GM23338 (cell line): ENCODE data around the gene CD6. TPM values are rescaled to one million over a fixed set of nuclear protein-coding genes. Genes with fewer than 3 reads are reported as not detected.

ENCODE experiments used
- ATAC-seq: fragments of 200-7000 bp; cut with Tn5 transposase; 3 replicates; pipeline ENCODE4 v1.9.1; 2020
- DNase-seq: peaks from one replicate; pipeline ENCODE4 v3.0.0-alpha.2; 2015; ENCODE audit warnings: low spot score
- H2AFZ ChIP-seq: fragments of 200-600 bp; sonication (generic); 2 replicates; pipeline ENCODE4 v1.8.0; 2016; ENCODE audit warnings: antibody characterized with exemption, mild to moderate bottlenecking, moderate library complexity
- H3F3A ChIP-seq: fragments of 200-600 bp; sonication (generic); replicated peaks from 2 replicates; pipeline ENCODE4 v1.8.0; 2017; ENCODE audit warnings: antibody characterized with exemption, mixed run types, low read depth
- H3K27ac ChIP-seq: fragments of 200-600 bp; sonication (generic); 2 replicates; pipeline ENCODE4 v1.6.1; 2016; ENCODE audit warnings: low read depth
- H3K27me3 ChIP-seq: fragments of 200-600 bp; sonication (generic); 2 replicates; pipeline ENCODE4 v1.8.0; 2016; ENCODE audit warnings: mild to moderate bottlenecking, mixed run types, moderate library complexity; ENCODE audit not compliant: insufficient read depth
- H3K36me3 ChIP-seq: fragments of 200-600 bp; sonication (generic); 2 replicates; pipeline ENCODE4 v1.8.0; 2016; ENCODE audit warnings: mild to moderate bottlenecking; ENCODE audit not compliant: insufficient read depth
- H3K4me1 ChIP-seq: fragments of 200-600 bp; sonication (generic); 2 replicates; pipeline ENCODE4 v1.8.0; 2016; ENCODE audit warnings: mild to moderate bottlenecking, moderate library complexity; ENCODE audit not compliant: insufficient read depth
- H3K4me2 ChIP-seq: fragments of 200-600 bp; sonication (generic); 2 replicates; pipeline ENCODE4 v1.7.1; 2017; ENCODE audit warnings: mixed run types
- H3K4me3 ChIP-seq: fragments of 200-600 bp; sonication (generic); 2 replicates; pipeline ENCODE4 v1.6.1; 2016; ENCODE audit warnings: mixed run types
- H3K79me2 ChIP-seq: fragments of 200-600 bp; sonication (generic); replicated peaks from 2 replicates; pipeline ENCODE4 v1.8.0; 2017; ENCODE audit warnings: mild to moderate bottlenecking; ENCODE audit not compliant: insufficient read depth
- H3K9me2 ChIP-seq: fragments of 200-600 bp; sonication (generic); 2 replicates; pipeline ENCODE4 v1.8.0; 2017; ENCODE audit not compliant: insufficient read depth
- H4K20me1 ChIP-seq: fragments of 200-600 bp; sonication (generic); replicated peaks from 2 replicates; pipeline ENCODE4 v1.8.0; 2017; ENCODE audit warnings: mild to moderate bottlenecking; ENCODE audit not compliant: insufficient read depth
- H3K27ac Mint-ChIP-seq: 2 replicates; pipeline ENCODE4 v1.8.0; 2020; ENCODE audit warnings: inconsistent platforms, mild to moderate bottlenecking, moderate library complexity, mixed read lengths
- H3K27me3 Mint-ChIP-seq: 3 replicates; pipeline ENCODE4 v1.8.0; 2022; ENCODE audit warnings: low read depth, mild to moderate bottlenecking, moderate library complexity, mixed read lengths, inconsistent platforms; ENCODE audit not compliant: insufficient read depth, poor library complexity
- H3K36me3 Mint-ChIP-seq: 3 replicates; pipeline ENCODE4 v1.8.0; 2021; ENCODE audit warnings: low read depth, mild to moderate bottlenecking, inconsistent platforms, moderate library complexity, mixed read lengths
- H3K4me1 Mint-ChIP-seq: 3 replicates; pipeline ENCODE4 v1.8.0; 2020; ENCODE audit warnings: mild to moderate bottlenecking, inconsistent platforms, mixed read lengths
- H3K4me3 Mint-ChIP-seq: 3 replicates; pipeline ENCODE4 v1.8.0; 2021; ENCODE audit warnings: moderate library complexity, mild to moderate bottlenecking, inconsistent platforms, mixed read lengths
- H3K9me3 Mint-ChIP-seq: 3 replicates; pipeline ENCODE4 v1.8.0; 2020; ENCODE audit warnings: moderate library complexity, mild to moderate bottlenecking, inconsistent platforms, mixed read lengths
- CREB1 ChIP-seq: fragments of 250-450 bp; sonication (Bioruptor Pico); IDR thresholded peaks from 2 replicates; pipeline ENCODE4 v1.5.0; 2020; ENCODE audit warnings: low read depth, mild to moderate bottlenecking, moderate library complexity
- EZH2 ChIP-seq: fragments of 200-600 bp; sonication (generic); IDR thresholded peaks from one replicate; pipeline ENCODE4 v1.8.0; 2017; ENCODE audit warnings: antibody characterized with exemption, mild to moderate bottlenecking, low read depth; ENCODE audit not compliant: unreplicated experiment
- EZH2phosphoT487 ChIP-seq: fragments of 200-600 bp; sonication (generic); IDR thresholded peaks from one replicate; pipeline ENCODE4 v1.8.1; 2018; ENCODE audit warnings: antibody characterized with exemption; ENCODE audit not compliant: unreplicated experiment
- JUNB ChIP-seq: IDR thresholded peaks from one replicate; pipeline ENCODE4 v1.6.1; 2016; ENCODE audit warnings: antibody characterized with exemption; ENCODE audit not compliant: unreplicated experiment
- NANOG ChIP-seq: IDR thresholded peaks from 2 replicates; pipeline ENCODE4 v1.6.1; 2016; ENCODE audit warnings: antibody characterized with exemption, borderline replicate concordance
- POLR2AphosphoS5 ChIP-seq: IDR thresholded peaks from 2 replicates; pipeline ENCODE4 v1.6.1; 2016; ENCODE audit warnings: antibody characterized with exemption, low read depth
- STAT1 ChIP-seq: IDR thresholded peaks from one replicate; pipeline ENCODE4 v1.6.1; 2016; ENCODE audit warnings: antibody characterized with exemption; ENCODE audit not compliant: unreplicated experiment
- ZNF114 ChIP-seq: fragments of 250-450 bp; sonication (Bioruptor Pico); IDR thresholded peaks from 2 replicates; pipeline ENCODE4 v1.5.0; 2020; ENCODE audit warnings: mild to moderate bottlenecking, moderate library complexity
- ZNF331 ChIP-seq: fragments of 250-450 bp; sonication (Bioruptor Pico); IDR thresholded peaks from 2 replicates; pipeline ENCODE4 v1.5.0; 2020; ENCODE audit warnings: low read depth, mild to moderate bottlenecking, moderate library complexity
- polyA plus RNA-seq: library from polyadenylated mRNA; unstranded; fragments of >200 nt; fragmentation: Nextera tagmentation; extraction: Ambion mirVana; gene quantifications from 2 replicates; pipeline ENCODE4 v1.2.1, GENCODE V29; 2016
- total RNA-seq: library from RNA; depleted of rRNA; stranded (reverse); fragments of >200 nt; shearing (Covaris generic); gene quantifications from 2 replicates; pipeline ENCODE4 v1.2.3, GENCODE V29; 2014
- TF ChIP-seq, protein P1 (sequence below): IDR thresholded peaks from one replicate; pipeline ENCODE4 v1.6.1; 2018; ENCODE audit warnings: antibody characterized with exemption; ENCODE audit not compliant: unreplicated experiment
- TF ChIP-seq, protein P2 (sequence below): IDR thresholded peaks from 2 replicates; pipeline ENCODE4 v1.6.1; 2016; ENCODE audit warnings: antibody characterized with exemption
- TF ChIP-seq, protein P3 (sequence below), 2 experiments: fragments of 200-600 bp in 1 of 2; sonication (generic) in 1 of 2; conservative IDR thresholded peaks; 2 replicates each; pipeline versions ENCODE4 v1.5.1 to v1.6.1; 2016 to 2017; ENCODE audit warnings: antibody characterized with exemption in 2 of 2, low read depth in 2 of 2, mild to moderate bottlenecking in 2 of 2, moderate library complexity in 1 of 2
- TF ChIP-seq, protein P4 (sequence below): fragments of 250-450 bp; sonication (Bioruptor Pico); IDR thresholded peaks from 2 replicates; pipeline ENCODE4 v1.5.0; 2020; ENCODE audit warnings: mild to moderate bottlenecking, moderate library complexity

Gene CD6
- total and polyA plus RNA-seq, 2 experiments from 2014 or later = 0.49 TPM; not detected in 1

DNA sequence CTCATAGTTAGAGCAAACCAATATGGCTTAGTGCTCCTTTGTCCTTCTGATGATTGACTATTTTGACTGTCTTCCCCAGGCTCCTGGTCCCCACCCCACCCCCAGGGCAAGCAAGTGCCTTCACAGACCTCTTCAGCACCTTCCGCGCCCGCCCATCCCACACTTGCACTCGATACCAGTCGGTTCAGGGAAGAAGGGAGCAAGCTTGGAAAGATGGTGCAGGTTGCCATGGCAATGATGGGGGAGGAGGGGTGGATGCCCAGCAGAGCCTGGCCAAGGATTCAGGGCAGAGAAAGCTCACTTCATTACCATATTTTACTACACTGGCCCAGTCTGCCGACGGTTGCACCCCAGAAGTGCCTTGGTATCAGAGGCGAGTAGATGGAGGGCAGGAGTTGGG lies 45.0 kb upstream of the CD6 start:
- H3K4me1 ChIP-seq = peaks cover 6% of the 10 kb centered on the region
- 0 out of 2 replicates have a peak, but pooled peaks cover 6% of the 10 kb centered on the region for H3K36me3 ChIP-seq
- H4K20me1 ChIP-seq = peaks cover 11% of the 10 kb centered on the region; the same call in 1 of the 2 replicates
- no peak overlapping the region for H3K4me3 ChIP-seq
- no peak overlapping the region for H3K4me2 ChIP-seq
- DNase-seq (no peak), ATAC-seq (no peak)
- Mint-ChIP-seq H3K9me3 (no peaks in the 10 kb centered on the region; the same call in 2 of the 3 replicates), H3K4me1 (peaks cover 20% of the 10 kb centered on the region), H3K4me3 (no peak overlapping the region), H3K36me3 (peaks cover 52% of the 10 kb centered on the region), H3K27ac (no peak overlapping the region), H3K27me3 (peaks cover 6% of the 10 kb centered on the region)
- H3K79me2 ChIP-seq = no peaks in the 10 kb centered on the region
- H2AFZ ChIP-seq = no peak overlapping the region
- TF ChIP-seq STAT1 (no peak), CREB1 (CRISPR knock-in tag) (no peak), POLR2AphosphoS5 (no peak), ZNF331 (no peak), NANOG (no peak), EZH2phosphoT487 (no peak), EZH2 (no peak), JUNB (no peak), ZNF114 (CRISPR knock-in tag) (no peak)
- TF ChIP-seq, protein P1, sequence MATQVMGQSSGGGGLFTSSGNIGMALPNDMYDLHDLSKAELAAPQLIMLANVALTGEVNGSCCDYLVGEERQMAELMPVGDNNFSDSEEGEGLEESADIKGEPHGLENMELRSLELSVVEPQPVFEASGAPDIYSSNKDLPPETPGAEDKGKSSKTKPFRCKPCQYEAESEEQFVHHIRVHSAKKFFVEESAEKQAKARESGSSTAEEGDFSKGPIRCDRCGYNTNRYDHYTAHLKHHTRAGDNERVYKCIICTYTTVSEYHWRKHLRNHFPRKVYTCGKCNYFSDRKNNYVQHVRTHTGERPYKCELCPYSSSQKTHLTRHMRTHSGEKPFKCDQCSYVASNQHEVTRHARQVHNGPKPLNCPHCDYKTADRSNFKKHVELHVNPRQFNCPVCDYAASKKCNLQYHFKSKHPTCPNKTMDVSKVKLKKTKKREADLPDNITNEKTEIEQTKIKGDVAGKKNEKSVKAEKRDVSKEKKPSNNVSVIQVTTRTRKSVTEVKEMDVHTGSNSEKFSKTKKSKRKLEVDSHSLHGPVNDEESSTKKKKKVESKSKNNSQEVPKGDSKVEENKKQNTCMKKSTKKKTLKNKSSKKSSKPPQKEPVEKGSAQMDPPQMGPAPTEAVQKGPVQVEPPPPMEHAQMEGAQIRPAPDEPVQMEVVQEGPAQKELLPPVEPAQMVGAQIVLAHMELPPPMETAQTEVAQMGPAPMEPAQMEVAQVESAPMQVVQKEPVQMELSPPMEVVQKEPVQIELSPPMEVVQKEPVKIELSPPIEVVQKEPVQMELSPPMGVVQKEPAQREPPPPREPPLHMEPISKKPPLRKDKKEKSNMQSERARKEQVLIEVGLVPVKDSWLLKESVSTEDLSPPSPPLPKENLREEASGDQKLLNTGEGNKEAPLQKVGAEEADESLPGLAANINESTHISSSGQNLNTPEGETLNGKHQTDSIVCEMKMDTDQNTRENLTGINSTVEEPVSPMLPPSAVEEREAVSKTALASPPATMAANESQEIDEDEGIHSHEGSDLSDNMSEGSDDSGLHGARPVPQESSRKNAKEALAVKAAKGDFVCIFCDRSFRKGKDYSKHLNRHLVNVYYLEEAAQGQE = no peak
- TF ChIP-seq, protein P2, sequence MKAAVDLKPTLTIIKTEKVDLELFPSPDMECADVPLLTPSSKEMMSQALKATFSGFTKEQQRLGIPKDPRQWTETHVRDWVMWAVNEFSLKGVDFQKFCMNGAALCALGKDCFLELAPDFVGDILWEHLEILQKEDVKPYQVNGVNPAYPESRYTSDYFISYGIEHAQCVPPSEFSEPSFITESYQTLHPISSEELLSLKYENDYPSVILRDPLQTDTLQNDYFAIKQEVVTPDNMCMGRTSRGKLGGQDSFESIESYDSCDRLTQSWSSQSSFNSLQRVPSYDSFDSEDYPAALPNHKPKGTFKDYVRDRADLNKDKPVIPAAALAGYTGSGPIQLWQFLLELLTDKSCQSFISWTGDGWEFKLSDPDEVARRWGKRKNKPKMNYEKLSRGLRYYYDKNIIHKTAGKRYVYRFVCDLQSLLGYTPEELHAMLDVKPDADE = no peak
- TF ChIP-seq, protein P3, sequence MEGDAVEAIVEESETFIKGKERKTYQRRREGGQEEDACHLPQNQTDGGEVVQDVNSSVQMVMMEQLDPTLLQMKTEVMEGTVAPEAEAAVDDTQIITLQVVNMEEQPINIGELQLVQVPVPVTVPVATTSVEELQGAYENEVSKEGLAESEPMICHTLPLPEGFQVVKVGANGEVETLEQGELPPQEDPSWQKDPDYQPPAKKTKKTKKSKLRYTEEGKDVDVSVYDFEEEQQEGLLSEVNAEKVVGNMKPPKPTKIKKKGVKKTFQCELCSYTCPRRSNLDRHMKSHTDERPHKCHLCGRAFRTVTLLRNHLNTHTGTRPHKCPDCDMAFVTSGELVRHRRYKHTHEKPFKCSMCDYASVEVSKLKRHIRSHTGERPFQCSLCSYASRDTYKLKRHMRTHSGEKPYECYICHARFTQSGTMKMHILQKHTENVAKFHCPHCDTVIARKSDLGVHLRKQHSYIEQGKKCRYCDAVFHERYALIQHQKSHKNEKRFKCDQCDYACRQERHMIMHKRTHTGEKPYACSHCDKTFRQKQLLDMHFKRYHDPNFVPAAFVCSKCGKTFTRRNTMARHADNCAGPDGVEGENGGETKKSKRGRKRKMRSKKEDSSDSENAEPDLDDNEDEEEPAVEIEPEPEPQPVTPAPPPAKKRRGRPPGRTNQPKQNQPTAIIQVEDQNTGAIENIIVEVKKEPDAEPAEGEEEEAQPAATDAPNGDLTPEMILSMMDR (conservative IDR thresholded peaks at IDR 0.05; ENCODE audit: low read depth in 2 of 2) = no peak
- TF ChIP-seq, protein P4, sequence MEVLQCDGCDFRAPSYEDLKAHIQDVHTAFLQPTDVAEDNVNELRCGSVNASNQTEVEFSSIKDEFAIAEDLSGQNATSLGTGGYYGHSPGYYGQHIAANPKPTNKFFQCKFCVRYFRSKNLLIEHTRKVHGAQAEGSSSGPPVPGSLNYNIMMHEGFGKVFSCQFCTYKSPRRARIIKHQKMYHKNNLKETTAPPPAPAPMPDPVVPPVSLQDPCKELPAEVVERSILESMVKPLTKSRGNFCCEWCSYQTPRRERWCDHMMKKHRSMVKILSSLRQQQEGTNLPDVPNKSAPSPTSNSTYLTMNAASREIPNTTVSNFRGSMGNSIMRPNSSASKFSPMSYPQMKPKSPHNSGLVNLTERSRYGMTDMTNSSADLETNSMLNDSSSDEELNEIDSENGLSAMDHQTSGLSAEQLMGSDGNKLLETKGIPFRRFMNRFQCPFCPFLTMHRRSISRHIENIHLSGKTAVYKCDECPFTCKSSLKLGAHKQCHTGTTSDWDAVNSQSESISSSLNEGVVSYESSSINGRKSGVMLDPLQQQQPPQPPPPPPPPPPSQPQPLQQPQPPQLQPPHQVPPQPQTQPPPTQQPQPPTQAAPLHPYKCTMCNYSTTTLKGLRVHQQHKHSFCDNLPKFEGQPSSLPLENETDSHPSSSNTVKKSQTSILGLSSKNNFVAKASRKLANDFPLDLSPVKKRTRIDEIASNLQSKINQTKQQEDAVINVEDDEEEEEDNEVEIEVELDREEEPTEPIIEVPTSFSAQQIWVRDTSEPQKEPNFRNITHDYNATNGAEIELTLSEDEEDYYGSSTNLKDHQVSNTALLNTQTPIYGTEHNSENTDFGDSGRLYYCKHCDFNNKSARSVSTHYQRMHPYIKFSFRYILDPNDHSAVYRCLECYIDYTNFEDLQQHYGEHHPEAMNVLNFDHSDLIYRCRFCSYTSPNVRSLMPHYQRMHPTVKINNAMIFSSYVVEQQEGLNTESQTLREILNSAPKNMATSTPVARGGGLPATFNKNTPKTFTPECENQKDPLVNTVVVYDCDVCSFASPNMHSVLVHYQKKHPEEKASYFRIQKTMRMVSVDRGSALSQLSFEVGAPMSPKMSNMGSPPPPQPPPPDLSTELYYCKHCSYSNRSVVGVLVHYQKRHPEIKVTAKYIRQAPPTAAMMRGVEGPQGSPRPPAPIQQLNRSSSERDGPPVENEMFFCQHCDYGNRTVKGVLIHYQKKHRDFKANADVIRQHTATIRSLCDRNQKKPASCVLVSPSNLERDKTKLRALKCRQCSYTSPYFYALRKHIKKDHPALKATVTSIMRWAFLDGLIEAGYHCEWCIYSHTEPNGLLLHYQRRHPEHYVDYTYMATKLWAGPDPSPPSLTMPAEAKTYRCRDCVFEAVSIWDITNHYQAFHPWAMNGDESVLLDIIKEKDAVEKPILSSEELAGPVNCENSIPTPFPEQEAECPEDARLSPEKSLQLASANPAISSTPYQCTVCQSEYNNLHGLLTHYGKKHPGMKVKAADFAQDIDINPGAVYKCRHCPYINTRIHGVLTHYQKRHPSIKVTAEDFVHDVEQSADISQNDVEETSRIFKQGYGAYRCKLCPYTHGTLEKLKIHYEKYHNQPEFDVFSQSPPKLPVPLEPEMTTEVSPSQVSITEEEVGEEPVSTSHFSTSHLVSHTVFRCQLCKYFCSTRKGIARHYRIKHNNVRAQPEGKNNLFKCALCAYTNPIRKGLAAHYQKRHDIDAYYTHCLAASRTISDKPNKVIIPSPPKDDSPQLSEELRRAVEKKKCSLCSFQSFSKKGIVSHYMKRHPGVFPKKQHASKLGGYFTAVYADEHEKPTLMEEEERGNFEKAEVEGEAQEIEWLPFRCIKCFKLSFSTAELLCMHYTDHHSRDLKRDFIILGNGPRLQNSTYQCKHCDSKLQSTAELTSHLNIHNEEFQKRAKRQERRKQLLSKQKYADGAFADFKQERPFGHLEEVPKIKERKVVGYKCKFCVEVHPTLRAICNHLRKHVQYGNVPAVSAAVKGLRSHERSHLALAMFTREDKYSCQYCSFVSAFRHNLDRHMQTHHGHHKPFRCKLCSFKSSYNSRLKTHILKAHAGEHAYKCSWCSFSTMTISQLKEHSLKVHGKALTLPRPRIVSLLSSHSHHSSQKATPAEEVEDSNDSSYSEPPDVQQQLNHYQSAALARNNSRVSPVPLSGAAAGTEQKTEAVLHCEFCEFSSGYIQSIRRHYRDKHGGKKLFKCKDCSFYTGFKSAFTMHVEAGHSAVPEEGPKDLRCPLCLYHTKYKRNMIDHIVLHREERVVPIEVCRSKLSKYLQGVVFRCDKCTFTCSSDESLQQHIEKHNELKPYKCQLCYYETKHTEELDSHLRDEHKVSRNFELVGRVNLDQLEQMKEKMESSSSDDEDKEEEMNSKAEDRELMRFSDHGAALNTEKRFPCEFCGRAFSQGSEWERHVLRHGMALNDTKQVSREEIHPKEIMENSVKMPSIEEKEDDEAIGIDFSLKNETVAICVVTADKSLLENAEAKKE (CRISPR knock-in tag) = no peak
- H3F3A ChIP-seq = no peaks in the 10 kb centered on the region
- no peak overlapping the region for H3K27ac ChIP-seq
- H3K27me3 ChIP-seq = peaks cover 10% of the 10 kb centered on the region; the same call in 1 of the 2 replicates
- H3K9me2 ChIP-seq = no peaks in the 10 kb centered on the region
